Measurements from ENCODE around the gene CRYBA2. TPM values are rescaled to one million over a fixed set of nuclear protein-coding genes. Genes with fewer than 3 reads are reported as not detected.
A peak's percentile ranks its signal among the peaks of the same experiment; 100 is the strongest.

Gene CRYBA2
- total and polyA plus RNA-seq, 2 of the 8 experiments (the other 6 are each of a cell fraction or from before 2014, with no cell fraction given) = not detected

DNA sequence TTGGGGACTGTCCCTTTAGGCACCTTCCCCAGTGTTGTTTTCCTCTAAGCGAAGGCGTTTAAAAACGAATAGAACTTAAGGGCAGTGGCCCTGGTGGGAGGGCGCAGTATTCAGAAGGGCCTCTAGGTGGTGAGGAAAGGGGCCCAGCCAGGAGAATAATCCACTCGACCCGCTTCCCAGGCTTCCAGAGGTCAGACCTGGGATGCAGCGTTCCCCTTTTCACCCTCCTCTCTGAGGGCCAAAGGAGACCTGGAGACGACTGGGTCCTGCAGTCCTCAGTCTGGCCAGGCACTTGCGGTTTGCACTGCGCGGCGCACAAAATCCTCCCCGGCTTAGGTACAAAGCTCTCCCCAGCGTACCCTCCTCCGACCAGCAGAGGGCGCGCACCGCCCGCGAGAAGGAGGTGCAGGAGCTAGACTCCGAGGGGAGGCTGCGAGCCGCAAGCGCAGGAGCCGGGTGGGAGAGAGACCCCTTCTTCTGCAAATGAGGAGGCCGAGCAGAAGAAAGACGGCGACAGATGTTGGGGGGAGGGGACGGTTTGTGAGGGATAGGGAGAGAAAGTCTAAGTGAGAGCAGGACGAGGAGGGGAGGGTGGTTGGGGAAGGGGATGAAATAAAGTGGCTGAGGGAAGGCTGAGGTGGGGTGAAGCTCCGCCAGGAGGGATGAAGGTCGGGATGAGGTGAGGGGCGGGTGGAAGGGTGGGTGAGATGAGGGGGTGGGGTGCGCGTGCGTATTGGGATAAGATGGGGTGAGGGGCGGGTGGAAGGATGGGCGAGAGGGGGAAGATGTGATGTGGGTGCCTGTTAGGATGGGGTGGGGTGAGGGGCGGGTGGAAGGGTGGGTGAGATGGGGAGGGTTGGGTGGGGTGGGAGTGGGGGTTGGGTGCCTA is 13.1 kb downstream of the CRYBA2 start (continued):
- TF ChIP-seq, protein P1, sequence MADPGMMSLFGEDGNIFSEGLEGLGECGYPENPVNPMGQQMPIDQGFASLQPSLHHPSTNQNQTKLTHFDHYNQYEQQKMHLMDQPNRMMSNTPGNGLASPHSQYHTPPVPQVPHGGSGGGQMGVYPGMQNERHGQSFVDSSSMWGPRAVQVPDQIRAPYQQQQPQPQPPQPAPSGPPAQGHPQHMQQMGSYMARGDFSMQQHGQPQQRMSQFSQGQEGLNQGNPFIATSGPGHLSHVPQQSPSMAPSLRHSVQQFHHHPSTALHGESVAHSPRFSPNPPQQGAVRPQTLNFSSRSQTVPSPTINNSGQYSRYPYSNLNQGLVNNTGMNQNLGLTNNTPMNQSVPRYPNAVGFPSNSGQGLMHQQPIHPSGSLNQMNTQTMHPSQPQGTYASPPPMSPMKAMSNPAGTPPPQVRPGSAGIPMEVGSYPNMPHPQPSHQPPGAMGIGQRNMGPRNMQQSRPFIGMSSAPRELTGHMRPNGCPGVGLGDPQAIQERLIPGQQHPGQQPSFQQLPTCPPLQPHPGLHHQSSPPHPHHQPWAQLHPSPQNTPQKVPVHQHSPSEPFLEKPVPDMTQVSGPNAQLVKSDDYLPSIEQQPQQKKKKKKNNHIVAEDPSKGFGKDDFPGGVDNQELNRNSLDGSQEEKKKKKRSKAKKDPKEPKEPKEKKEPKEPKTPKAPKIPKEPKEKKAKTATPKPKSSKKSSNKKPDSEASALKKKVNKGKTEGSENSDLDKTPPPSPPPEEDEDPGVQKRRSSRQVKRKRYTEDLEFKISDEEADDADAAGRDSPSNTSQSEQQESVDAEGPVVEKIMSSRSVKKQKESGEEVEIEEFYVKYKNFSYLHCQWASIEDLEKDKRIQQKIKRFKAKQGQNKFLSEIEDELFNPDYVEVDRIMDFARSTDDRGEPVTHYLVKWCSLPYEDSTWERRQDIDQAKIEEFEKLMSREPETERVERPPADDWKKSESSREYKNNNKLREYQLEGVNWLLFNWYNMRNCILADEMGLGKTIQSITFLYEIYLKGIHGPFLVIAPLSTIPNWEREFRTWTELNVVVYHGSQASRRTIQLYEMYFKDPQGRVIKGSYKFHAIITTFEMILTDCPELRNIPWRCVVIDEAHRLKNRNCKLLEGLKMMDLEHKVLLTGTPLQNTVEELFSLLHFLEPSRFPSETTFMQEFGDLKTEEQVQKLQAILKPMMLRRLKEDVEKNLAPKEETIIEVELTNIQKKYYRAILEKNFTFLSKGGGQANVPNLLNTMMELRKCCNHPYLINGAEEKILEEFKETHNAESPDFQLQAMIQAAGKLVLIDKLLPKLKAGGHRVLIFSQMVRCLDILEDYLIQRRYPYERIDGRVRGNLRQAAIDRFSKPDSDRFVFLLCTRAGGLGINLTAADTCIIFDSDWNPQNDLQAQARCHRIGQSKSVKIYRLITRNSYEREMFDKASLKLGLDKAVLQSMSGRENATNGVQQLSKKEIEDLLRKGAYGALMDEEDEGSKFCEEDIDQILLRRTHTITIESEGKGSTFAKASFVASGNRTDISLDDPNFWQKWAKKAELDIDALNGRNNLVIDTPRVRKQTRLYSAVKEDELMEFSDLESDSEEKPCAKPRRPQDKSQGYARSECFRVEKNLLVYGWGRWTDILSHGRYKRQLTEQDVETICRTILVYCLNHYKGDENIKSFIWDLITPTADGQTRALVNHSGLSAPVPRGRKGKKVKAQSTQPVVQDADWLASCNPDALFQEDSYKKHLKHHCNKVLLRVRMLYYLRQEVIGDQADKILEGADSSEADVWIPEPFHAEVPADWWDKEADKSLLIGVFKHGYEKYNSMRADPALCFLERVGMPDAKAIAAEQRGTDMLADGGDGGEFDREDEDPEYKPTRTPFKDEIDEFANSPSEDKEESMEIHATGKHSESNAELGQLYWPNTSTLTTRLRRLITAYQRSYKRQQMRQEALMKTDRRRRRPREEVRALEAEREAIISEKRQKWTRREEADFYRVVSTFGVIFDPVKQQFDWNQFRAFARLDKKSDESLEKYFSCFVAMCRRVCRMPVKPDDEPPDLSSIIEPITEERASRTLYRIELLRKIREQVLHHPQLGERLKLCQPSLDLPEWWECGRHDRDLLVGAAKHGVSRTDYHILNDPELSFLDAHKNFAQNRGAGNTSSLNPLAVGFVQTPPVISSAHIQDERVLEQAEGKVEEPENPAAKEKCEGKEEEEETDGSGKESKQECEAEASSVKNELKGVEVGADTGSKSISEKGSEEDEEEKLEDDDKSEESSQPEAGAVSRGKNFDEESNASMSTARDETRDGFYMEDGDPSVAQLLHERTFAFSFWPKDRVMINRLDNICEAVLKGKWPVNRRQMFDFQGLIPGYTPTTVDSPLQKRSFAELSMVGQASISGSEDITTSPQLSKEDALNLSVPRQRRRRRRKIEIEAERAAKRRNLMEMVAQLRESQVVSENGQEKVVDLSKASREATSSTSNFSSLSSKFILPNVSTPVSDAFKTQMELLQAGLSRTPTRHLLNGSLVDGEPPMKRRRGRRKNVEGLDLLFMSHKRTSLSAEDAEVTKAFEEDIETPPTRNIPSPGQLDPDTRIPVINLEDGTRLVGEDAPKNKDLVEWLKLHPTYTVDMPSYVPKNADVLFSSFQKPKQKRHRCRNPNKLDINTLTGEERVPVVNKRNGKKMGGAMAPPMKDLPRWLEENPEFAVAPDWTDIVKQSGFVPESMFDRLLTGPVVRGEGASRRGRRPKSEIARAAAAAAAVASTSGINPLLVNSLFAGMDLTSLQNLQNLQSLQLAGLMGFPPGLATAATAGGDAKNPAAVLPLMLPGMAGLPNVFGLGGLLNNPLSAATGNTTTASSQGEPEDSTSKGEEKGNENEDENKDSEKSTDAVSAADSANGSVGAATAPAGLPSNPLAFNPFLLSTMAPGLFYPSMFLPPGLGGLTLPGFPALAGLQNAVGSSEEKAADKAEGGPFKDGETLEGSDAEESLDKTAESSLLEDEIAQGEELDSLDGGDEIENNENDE (IDR thresholded peaks at IDR 0.05; ENCODE audit: insufficient replicate concordance, low read length) = no peak
- TF ChIP-seq, protein P2, sequence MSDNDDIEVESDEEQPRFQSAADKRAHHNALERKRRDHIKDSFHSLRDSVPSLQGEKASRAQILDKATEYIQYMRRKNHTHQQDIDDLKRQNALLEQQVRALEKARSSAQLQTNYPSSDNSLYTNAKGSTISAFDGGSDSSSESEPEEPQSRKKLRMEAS (IDR thresholded peaks at IDR 0.05) = no peak; the same call in 1 of the 2 replicates
- TF ChIP-seq RAD21 (IDR thresholded peaks at IDR 0.05 in 1 of 2, conservative IDR thresholded peaks at IDR 0.05 in 1 of 2; ENCODE audit: low read depth in 2 of 2, low read length in 2 of 2) (peak; percentile 79 to 83), POLR2AphosphoS5 (IDR thresholded peaks at IDR 0.05; ENCODE audit: low read depth, low read length) (no peak), CREB1 (IDR thresholded peaks at IDR 0.05) (peak; percentile 56)
- TF ChIP-seq, protein P3, sequence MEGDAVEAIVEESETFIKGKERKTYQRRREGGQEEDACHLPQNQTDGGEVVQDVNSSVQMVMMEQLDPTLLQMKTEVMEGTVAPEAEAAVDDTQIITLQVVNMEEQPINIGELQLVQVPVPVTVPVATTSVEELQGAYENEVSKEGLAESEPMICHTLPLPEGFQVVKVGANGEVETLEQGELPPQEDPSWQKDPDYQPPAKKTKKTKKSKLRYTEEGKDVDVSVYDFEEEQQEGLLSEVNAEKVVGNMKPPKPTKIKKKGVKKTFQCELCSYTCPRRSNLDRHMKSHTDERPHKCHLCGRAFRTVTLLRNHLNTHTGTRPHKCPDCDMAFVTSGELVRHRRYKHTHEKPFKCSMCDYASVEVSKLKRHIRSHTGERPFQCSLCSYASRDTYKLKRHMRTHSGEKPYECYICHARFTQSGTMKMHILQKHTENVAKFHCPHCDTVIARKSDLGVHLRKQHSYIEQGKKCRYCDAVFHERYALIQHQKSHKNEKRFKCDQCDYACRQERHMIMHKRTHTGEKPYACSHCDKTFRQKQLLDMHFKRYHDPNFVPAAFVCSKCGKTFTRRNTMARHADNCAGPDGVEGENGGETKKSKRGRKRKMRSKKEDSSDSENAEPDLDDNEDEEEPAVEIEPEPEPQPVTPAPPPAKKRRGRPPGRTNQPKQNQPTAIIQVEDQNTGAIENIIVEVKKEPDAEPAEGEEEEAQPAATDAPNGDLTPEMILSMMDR (IDR thresholded peaks at IDR 0.05; ENCODE audit: control extremely low read depth in 1 of 3, insufficient read depth in 1 of 3, low read depth in 1 of 3, low read length in 3 of 3) = peak in 2 of 3 experiments; percentile 94; a peak in 3 of 4 replicates
